ENCODE data around the gene PPP2R3B. TPM values are rescaled to one million over a fixed set of nuclear protein-coding genes. Genes with fewer than 3 reads are reported as not detected.
"Not testable (repeated sequence)": the region's sequence is repeated elsewhere in the genome, so short reads cannot be mapped to it uniquely, and the experiment has no call there.

The PPP2R3B gene
- total and polyA plus RNA-seq, 2 of the 4 experiments (the other 2 are of a cell fraction): 13.2 to 13.3 TPM

DNA sequence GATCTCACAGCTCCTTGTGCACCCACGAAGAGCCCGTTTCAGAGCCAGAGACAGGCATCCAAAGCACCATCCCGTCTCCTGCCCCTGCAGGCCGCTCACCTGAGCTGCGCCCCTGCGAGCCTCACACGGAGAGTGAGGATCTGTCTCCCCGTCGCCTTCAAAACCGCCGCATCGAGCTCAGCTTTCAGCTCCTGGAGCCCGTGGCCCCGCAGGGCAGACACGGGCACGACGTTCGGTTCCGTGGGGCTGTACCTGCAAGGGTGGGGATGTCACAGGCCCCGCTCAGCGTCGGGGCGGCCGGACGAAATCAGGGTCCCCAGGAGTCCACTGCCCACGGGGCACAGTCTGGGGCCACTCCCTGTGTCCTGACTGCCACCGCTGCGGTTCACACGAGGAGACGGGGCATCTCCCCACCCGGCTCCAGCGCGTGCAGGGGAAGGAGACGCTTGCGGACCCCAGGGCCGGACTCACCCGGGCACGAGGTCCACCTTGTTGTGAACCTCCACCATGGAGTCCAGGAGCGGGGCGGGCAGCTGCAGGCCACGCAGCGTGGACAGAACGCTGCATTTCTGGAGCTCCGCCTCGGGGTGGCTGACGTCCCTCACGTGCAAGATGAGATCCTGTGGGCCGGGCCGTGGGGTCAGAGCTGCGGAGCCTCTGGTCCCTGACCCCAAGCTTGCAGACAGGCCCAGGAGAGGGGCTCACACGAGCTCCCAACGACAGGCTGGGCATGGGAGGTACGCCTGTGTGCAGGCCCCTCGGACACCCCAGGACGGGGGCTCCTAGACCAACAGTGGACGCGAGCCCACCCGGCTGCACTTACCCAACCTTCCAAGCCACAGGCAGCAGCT, 79.2 kb downstream of the PPP2R3B start (continued):
- TF ChIP-seq FOS (IDR thresholded peaks at IDR 0.05; ENCODE audit: low read depth, low read length): no peak

- ATAC-seq (ENCODE audit: low read depth); DNase-seq; H3K9me1 ChIP-seq (ENCODE audit: insufficient read depth, low read length); H2AFZ ChIP-seq (replicated peaks; ENCODE audit: low read length, poor library complexity); H4K5ac ChIP-seq (ENCODE audit: low read depth, low read length); H3K18ac ChIP-seq (ENCODE audit: low read depth, low read length); H3K4me2 ChIP-seq (ENCODE audit: low read depth, low read length); H2BK15ac ChIP-seq (ENCODE audit: low read depth, low read length); H3K9me3 ChIP-seq (ENCODE audit: control insufficient read depth, insufficient read depth, low read length); BruUV-seq (replicated peaks); H3K4me3 ChIP-seq (ENCODE audit: insufficient read depth, low read depth, low read length); CTCF ChIA-PET; H3K14ac ChIP-seq (replicated peaks; ENCODE audit: low read depth, low read length); H3K27ac ChIP-seq (ENCODE audit: insufficient read depth, low read length); H4K91ac ChIP-seq (ENCODE audit: insufficient read depth, low read depth, low read length); H3K4ac ChIP-seq (ENCODE audit: low read depth, low read length); H4K20me1 ChIP-seq (ENCODE audit: insufficient read depth, low read length); POLR2A ChIA-PET (ENCODE audit: unreplicated experiment); dilution Hi-C loops (cut with HindIII; ENCODE audit: low sequenced_read_pairs, unreplicated experiment); H3K56ac ChIP-seq (ENCODE audit: extremely low read depth, insufficient read depth, low read length); H2BK120ac ChIP-seq (ENCODE audit: low read depth, low read length); H4K8ac ChIP-seq (ENCODE audit: low read depth in 2 of 2, low read length in 2 of 2); H3K27me3 ChIP-seq (ENCODE audit: control insufficient read depth, insufficient read depth, low read length); H2BK5ac ChIP-seq (ENCODE audit: low read depth, low read length, poor library complexity, severe bottlenecking); H3K4me1 ChIP-seq (ENCODE audit: control insufficient read depth, insufficient read depth, low read length); in situ Hi-C loops (cut with MboI; ENCODE audit: low sequenced_read_pairs); H3K79me1 ChIP-seq (ENCODE audit: low read depth in 1 of 2, low read length in 2 of 2); H3K23ac ChIP-seq (ENCODE audit: low read depth, low read length); H3K9ac ChIP-seq (ENCODE audit: low read depth, low read length); H2AK5ac ChIP-seq (ENCODE audit: low read depth, low read length); H2AK9ac ChIP-seq (replicated peaks; ENCODE audit: low read depth, low read length, poor library complexity); intact Hi-C loops (cut with micrococcal nuclease); H2BK20ac ChIP-seq (ENCODE audit: low read depth, low read length): not testable (repeated sequence)
- peaks cover 58% of the 10 kb centered on the region for H3K36me3 ChIP-seq (ENCODE audit: control insufficient read depth, insufficient read depth, low read length)
- 100% methylated on average over 1 of the region's 3 CpGs; no CpG with 5 or more reads in 1 of the 2 experiments for WGBS, 2 experiments (ENCODE audit: extremely low coverage in 2 of 2, insufficient read length in 1 of 2)
These were observed 80.0 kb downstream of the PPP2R3B start for GRCh38 chrX:306614-307251.

- CTCF ChIA-PET; H3K14ac ChIP-seq (replicated peaks; ENCODE audit: low read depth, low read length); H2BK120ac ChIP-seq (ENCODE audit: low read depth, low read length); intact Hi-C loops (cut with micrococcal nuclease); H3K9ac ChIP-seq (ENCODE audit: low read depth, low read length); H4K8ac ChIP-seq (ENCODE audit: low read depth in 2 of 2, low read length in 2 of 2); H3K4me3 ChIP-seq (ENCODE audit: insufficient read depth, low read depth, low read length); H2AK5ac ChIP-seq (ENCODE audit: low read depth, low read length); H3K4me1 ChIP-seq (ENCODE audit: control insufficient read depth, insufficient read depth, low read length); H2BK5ac ChIP-seq (ENCODE audit: low read depth, low read length, poor library complexity, severe bottlenecking); H3K4me2 ChIP-seq (ENCODE audit: low read depth, low read length); H3K27ac ChIP-seq (ENCODE audit: insufficient read depth, low read length); H2AK9ac ChIP-seq (replicated peaks; ENCODE audit: low read depth, low read length, poor library complexity); BruUV-seq (replicated peaks); ATAC-seq (ENCODE audit: low read depth); H2BK20ac ChIP-seq (ENCODE audit: low read depth, low read length); DNase-seq; H2BK15ac ChIP-seq (ENCODE audit: low read depth, low read length); H3K18ac ChIP-seq (ENCODE audit: low read depth, low read length); H3K79me1 ChIP-seq (ENCODE audit: low read depth in 1 of 2, low read length in 2 of 2); H3K23ac ChIP-seq (ENCODE audit: low read depth, low read length); H3K27me3 ChIP-seq (ENCODE audit: control insufficient read depth, insufficient read depth, low read length); POLR2A ChIA-PET (ENCODE audit: unreplicated experiment); H3K9me3 ChIP-seq (ENCODE audit: control insufficient read depth, insufficient read depth, low read length); H3K56ac ChIP-seq (ENCODE audit: extremely low read depth, insufficient read depth, low read length); H4K91ac ChIP-seq (ENCODE audit: insufficient read depth, low read depth, low read length); H3K9me1 ChIP-seq (ENCODE audit: insufficient read depth, low read length); H4K5ac ChIP-seq (ENCODE audit: low read depth, low read length); H2AFZ ChIP-seq (replicated peaks; ENCODE audit: low read length, poor library complexity); dilution Hi-C loops (cut with HindIII; ENCODE audit: low sequenced_read_pairs, unreplicated experiment); H3K4ac ChIP-seq (ENCODE audit: low read depth, low read length); in situ Hi-C loops (cut with MboI; ENCODE audit: low sequenced_read_pairs); H4K20me1 ChIP-seq (ENCODE audit: insufficient read depth, low read length): not testable (repeated sequence)
- WGBS, 2 experiments (ENCODE audit: extremely low coverage in 2 of 2, insufficient read length in 1 of 2): 97% methylated on average over 6 of the region's 12 CpGs; no CpG with 5 or more reads in 1 of the 2 experiments
- peaks cover 56% of the 10 kb centered on the region for H3K36me3 ChIP-seq (ENCODE audit: control insufficient read depth, insufficient read depth, low read length)
These were observed 80.7 kb downstream of the PPP2R3B start for GRCh38 chrX:305781-306613.
